IgD-negative memory B cell (primary cell): Measurements from ENCODE around the gene NFS1. TPM values are rescaled to one million over a fixed set of nuclear protein-coding genes. Genes with fewer than 3 reads are reported as not detected.
"Not testable (repeated sequence)": the region's sequence is repeated elsewhere in the genome, so short reads cannot be mapped to it uniquely, and the experiment has no call there.

ENCODE experiments used
- H3K27ac Mint-ChIP-seq, 3 donors: one replicate each; pipeline ENCODE4 v1.8.0; 2020 to 2022; ENCODE audit warnings: mild to moderate bottlenecking in 3 of 3, mixed read lengths in 3 of 3, moderate library complexity in 1 of 3
- H3K27me3 Mint-ChIP-seq: one replicate; pipeline ENCODE4 v1.8.0; 2021; ENCODE audit warnings: mixed read lengths
- H3K36me3 Mint-ChIP-seq: one replicate; pipeline ENCODE4 v1.8.0; 2020; ENCODE audit warnings: mild to moderate bottlenecking, mixed read lengths
- H3K4me1 Mint-ChIP-seq, 3 donors: one replicate each; pipeline ENCODE4 v1.8.0; 2020 to 2022; ENCODE audit warnings: mixed read lengths in 3 of 3, mild to moderate bottlenecking in 1 of 3
- H3K4me3 Mint-ChIP-seq, 4 donors: one replicate each; pipeline ENCODE4 v1.8.0; 2020 to 2022; ENCODE audit warnings: mild to moderate bottlenecking in 4 of 4, mixed read lengths in 4 of 4, moderate library complexity in 3 of 4
- H3K9me3 Mint-ChIP-seq, 3 donors: one replicate each; pipeline ENCODE4 v1.8.0; 2020 to 2021; ENCODE audit warnings: mixed read lengths in 3 of 3, mild to moderate bottlenecking in 1 of 3
- polyA plus RNA-seq: library from polyadenylated mRNA; unstranded; fragments of 300-500 nt; fragmentation: Illumina TruSeq; gene quantifications from one replicate; pipeline ENCODE4 v1.2.3, GENCODE V29; 2021

Gene NFS1
- polyA plus RNA-seq, 1 donor from 2014 or later: 18.1 TPM

- H3K27ac Mint-ChIP-seq, H3K36me3 Mint-ChIP-seq, H3K27me3 Mint-ChIP-seq, H3K4me3 Mint-ChIP-seq, H3K4me1 Mint-ChIP-seq, H3K9me3 Mint-ChIP-seq: not testable (repeated sequence)
Measured at GRCh38 chr20:35686872-35687271, 12.3 kb downstream of the NFS1 start.

DNA sequence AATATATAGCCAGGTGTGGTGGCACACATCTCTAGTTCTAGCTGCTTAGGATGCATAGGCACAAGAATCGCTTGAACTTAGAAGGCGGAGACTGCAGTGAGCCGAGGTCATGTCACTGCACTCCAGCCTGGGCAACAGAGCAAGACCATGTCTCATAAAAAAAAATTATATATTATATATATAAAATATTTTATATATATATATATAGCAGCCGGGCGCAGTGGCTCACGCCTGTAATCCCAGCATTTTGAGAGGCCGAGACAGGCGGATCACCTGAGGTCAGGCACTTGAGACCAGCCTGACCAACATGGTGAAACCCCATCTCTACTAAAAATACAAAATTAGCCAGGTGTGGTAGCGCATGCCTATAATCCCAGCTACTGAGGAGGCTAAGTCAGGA is 13.8 kb downstream of the NFS1 start:
- H3K27me3 Mint-ChIP-seq, H3K9me3 Mint-ChIP-seq, H3K4me1 Mint-ChIP-seq, H3K27ac Mint-ChIP-seq, H3K36me3 Mint-ChIP-seq, H3K4me3 Mint-ChIP-seq: not testable (repeated sequence)

GRCh38 chr20:35681960-35682359 is 17.2 kb downstream of the NFS1 start:
- no peaks in the 10 kb centered on the region for H3K27me3 Mint-ChIP-seq
- peaks cover 6 to 13% (median 11%) of the 10 kb centered on the region in 3 donors for H3K4me1 Mint-ChIP-seq
- H3K4me3 Mint-ChIP-seq: no peak overlapping the region
- H3K27ac Mint-ChIP-seq: no peak overlapping the region
- H3K36me3 Mint-ChIP-seq: no peaks in the 10 kb centered on the region
- no peaks in the 10 kb centered on the region for H3K9me3 Mint-ChIP-seq

DNA sequence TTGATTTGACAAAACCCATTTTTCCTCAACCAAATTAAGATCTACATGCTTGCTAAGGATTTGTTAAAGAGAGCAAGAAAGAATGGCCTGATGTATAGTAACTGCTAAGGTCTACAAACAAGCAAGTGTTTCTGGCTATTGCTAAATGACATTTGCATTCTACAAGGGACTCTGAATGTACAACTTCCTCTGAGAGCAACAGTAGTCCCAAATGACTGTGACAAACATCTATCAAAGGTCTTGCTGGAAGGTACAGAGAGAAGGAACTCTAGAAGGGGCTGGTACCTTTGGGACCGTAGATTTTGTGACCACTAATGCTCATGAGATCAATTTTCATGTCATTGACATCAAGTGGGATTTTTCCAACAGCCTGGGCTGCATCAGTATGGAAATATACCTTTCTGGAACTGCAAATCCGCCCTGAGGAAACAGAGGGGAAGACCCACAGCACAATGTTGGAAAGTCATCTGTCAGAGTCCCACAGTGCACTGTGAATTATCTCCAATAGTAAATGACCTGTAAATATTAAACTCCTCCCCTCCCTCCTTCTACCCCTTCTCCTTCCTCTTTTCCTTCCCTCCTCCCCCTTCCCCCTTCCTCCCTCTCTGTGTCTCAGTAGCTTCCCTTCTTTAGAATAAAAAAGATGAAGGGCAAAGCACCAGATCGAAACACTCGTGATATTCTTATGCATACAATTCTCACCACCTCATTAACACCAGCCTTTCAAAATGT is 18.5 kb downstream of the NFS1 start:
- H3K4me3 Mint-ChIP-seq: peak overlapping the region in 1 of 4 donors; percentile 7
- peak overlapping the region in 1 of 3 donors; percentile 3 for H3K27ac Mint-ChIP-seq

DNA sequence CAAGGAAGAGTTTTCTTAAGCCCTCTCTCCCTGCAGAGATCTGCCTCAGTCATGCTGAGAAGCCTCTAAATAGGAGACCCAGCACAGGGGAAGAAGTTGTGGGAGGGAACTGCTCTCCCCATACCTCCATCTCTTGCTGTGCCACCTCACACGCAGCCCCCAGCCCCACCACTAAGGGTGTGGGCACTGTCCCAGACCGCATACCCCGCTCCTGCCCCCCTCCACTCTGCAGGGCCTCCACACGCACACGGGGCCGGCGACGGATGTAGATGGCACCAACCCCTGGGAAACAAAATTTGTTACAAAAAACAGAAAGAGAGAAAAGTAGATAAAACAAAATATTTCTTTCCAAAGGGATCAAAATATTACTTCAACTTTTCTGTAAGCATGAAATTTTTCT is 24.2 kb downstream of the NFS1 start:
- H3K36me3 Mint-ChIP-seq: peaks cover 4% of the 10 kb centered on the region
- H3K4me3 Mint-ChIP-seq: no peak overlapping the region
- no peaks in the 10 kb centered on the region for H3K27me3 Mint-ChIP-seq
- H3K9me3 Mint-ChIP-seq: no peaks in the 10 kb centered on the region
- peaks cover 0 to 2% (median 0%) of the 10 kb centered on the region in 3 donors for H3K4me1 Mint-ChIP-seq
- H3K27ac Mint-ChIP-seq: no peak overlapping the region

More for the DNA sequence above, 18.5 kb downstream of the NFS1 start:
- Mint-ChIP-seq H3K27me3 (no peaks in the 10 kb centered on the region), H3K4me1 (peaks cover 6 to 13% (median 11%) of the 10 kb centered on the region in 3 donors), H3K36me3 (no peaks in the 10 kb centered on the region), H3K9me3 (no peaks in the 10 kb centered on the region)

DNA sequence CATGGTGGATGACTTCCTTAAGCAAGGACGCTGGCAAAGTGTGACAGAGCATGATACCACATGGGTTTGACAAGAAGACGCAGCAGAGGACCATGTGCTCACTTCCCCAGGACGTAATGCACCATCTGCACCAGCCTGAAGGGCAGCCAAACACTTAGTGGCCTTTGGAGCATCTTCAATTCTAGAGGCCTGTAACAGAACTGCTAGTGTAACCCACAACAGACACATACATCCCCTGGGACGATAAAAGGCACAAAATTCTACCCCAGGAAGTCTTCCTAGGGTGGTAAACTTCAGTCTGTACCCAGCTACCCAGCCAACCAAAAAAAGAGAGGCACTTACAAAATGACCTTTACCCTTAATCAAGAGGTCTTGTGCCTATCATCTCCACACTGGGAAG is 25.3 kb downstream of the NFS1 start:
- Mint-ChIP-seq H3K27ac (no peak overlapping the region), H3K36me3 (peaks cover 10% of the 10 kb centered on the region), H3K9me3 (no peaks in the 10 kb centered on the region), H3K4me3 (no peak overlapping the region), H3K27me3 (no peaks in the 10 kb centered on the region), H3K4me1 (peaks cover 0 to under 1% (median 0%) of the 10 kb centered on the region in 3 donors)

DNA sequence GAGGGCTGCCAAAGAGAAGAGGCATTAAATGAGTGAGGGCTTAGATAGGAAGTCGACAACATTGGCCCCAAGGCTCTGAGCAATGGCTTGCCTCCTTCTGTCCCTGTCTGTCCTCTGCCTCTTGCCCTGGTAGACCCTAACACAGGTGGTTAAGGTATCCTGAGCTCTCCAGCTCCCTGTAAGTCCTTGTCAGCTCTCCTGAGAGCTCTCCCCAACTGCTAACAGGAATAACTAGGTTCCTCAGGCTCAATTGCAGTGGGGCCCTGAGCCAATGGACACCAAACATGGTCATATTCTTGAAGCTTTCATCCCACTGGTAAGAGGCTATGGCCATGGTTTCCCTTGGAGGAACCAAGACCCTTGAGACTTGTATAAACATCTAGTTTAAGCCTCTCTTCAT is 29.5 kb downstream of the NFS1 start:
- Mint-ChIP-seq H3K36me3 (peaks cover 11% of the 10 kb centered on the region), H3K27ac (no peak overlapping the region), H3K27me3 (no peaks in the 10 kb centered on the region), H3K9me3 (no peaks in the 10 kb centered on the region), H3K4me3 (peak overlapping the region in 1 of 4 donors; percentile 55), H3K4me1 (peaks cover 3 to 5% (median 4%) of the 10 kb centered on the region in 3 donors)

DNA sequence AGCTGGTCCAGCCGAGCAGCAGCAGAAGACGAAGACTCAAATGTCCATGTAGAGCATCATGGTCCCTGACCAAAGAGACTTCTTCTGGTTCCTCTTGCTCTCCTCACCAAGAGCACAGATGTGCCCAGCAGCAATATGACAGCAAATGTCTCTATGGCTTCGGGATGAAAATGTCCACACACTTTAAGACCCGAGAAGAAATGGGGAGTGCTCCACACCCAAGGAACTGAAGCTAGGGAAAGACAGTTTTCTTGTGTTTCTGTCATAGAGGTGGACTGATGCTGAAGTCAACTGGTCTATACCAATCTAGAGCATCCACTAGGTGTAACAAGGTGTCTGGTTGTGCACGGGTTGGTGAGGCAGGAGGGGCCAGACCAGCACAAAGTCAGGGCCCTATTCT is 29.9 kb downstream of the NFS1 start:
- H3K27me3 Mint-ChIP-seq: no peaks in the 10 kb centered on the region
- H3K4me1 Mint-ChIP-seq: peaks cover 3 to 5% (median 4%) of the 10 kb centered on the region in 3 donors
- peak overlapping the region in 1 of 4 donors; percentile 55 for H3K4me3 Mint-ChIP-seq
- H3K27ac Mint-ChIP-seq: no peak overlapping the region
- H3K36me3 Mint-ChIP-seq: peaks cover 11% of the 10 kb centered on the region
- no peaks in the 10 kb centered on the region for H3K9me3 Mint-ChIP-seq

GRCh38 chr20:35665949-35666288 is 33.2 kb downstream of the NFS1 start:
- Mint-ChIP-seq H3K4me3 (peak overlapping the region in 1 of 4 donors; percentile 42), H3K4me1 (peaks cover 27 to 36% (median 28%) of the 10 kb centered on the region in 3 donors), H3K27ac (peak overlapping the region in 1 of 3 donors; percentile 47), H3K36me3 (peaks cover 11% of the 10 kb centered on the region), H3K27me3 (no peaks in the 10 kb centered on the region), H3K9me3 (no peaks in the 10 kb centered on the region)

GRCh38 chr20:35664466-35665206 is 34.5 kb downstream of the NFS1 start, which contains the start of the genes CPNE1 and RBM12:
TSS of gene CPNE1 (minus strand) at chr20:35664900. CDS start at chr20:35632923, 31,977 bp downstream.
TSS of gene RBM12 (minus strand) at chr20:35664900. CDS start at chr20:35655322, 9,578 bp downstream.
- Mint-ChIP-seq H3K4me1 (peaks cover 40 to 48% (median 41%) of the 10 kb centered on the region in 3 donors), H3K4me3 (peak within 1 kb of the TSS; percentile 89 to 98 (median 94)), H3K27me3 (no peaks in the 10 kb centered on the region), H3K36me3 (peaks cover 8% of the 10 kb centered on the region), H3K9me3 (no peaks in the 10 kb centered on the region), H3K27ac (peak within 1 kb of the TSS; percentile 90 to 98 (median 98))

- Mint-ChIP-seq H3K27me3 (no peaks in the 10 kb centered on the region), H3K36me3 (peaks cover 6% of the 10 kb centered on the region), H3K27ac (peak overlapping the region; percentile 90 to 98 (median 98)), H3K4me1 (peaks cover 46 to 56% (median 46%) of the 10 kb centered on the region in 3 donors), H3K9me3 (no peaks in the 10 kb centered on the region), H3K4me3 (peak overlapping the region; percentile 89 to 98 (median 94))
Measured at GRCh38 chr20:35663516-35664465, 35.4 kb downstream of the NFS1 start.

DNA sequence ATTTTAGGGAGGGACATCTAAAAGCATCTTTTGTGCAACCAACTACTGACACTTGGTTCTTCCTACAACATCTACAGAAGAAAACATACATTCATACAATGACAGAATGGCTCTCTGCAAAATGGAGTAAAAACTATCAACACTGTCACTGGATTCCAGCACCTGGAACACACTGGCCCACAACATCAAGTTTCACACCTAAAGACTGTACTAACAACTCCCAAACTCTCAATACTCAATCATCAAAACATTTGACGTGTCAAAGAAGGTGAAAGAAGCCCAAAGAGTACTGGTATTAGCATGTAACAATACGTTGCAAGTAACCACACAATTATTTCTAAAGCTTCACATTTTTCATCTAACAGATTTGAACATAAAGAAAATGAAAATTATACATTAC is 36.6 kb downstream of the NFS1 start:
- Mint-ChIP-seq H3K4me3 (peak overlapping the region; percentile 64 to 98 (median 92)), H3K9me3 (no peaks in the 10 kb centered on the region), H3K27ac (peak overlapping the region; percentile 6 to 98 (median 90)), H3K27me3 (no peaks in the 10 kb centered on the region), H3K4me1 (peaks cover 51 to 59% (median 52%) of the 10 kb centered on the region in 3 donors), H3K36me3 (peaks cover 6% of the 10 kb centered on the region)

DNA sequence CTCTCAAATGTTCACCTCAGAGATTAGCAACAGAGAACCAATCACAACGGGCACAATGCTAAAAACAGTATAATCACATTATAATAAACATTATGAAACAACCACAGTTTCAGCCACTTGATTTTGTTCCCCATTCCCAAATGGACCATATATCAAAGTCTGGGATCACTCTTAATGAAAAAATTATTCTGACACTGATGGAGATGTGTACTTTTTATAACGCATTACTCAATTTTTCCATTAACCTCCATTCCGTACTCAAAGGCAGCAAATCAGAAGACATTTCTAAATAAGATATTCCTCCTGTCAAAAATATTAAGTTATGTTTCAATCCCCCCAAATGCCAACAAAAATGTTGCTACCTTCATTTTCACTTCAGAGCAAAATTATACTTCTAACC is 37.2 kb downstream of the NFS1 start:
- peak overlapping the region; percentile 64 to 98 (median 92) for H3K4me3 Mint-ChIP-seq
- peaks cover 57 to 65% (median 58%) of the 10 kb centered on the region in 3 donors for H3K4me1 Mint-ChIP-seq
- H3K27me3 Mint-ChIP-seq: no peaks in the 10 kb centered on the region
- peak overlapping the region; percentile 84 to 98 (median 90) for H3K27ac Mint-ChIP-seq
- H3K9me3 Mint-ChIP-seq: no peaks in the 10 kb centered on the region
- peaks cover 6% of the 10 kb centered on the region for H3K36me3 Mint-ChIP-seq

GRCh38 chr20:35661053-35661452 is 38.1 kb downstream of the NFS1 start:
- Mint-ChIP-seq H3K27ac (peak overlapping the region in 2 of 3 donors; percentile 76 to 90), H3K27me3 (no peaks in the 10 kb centered on the region), H3K4me3 (peak overlapping the region in 3 of 4 donors; percentile 89 to 98 (median 95)), H3K4me1 (peaks cover 59 to 65% (median 61%) of the 10 kb centered on the region in 3 donors), H3K9me3 (no peaks in the 10 kb centered on the region), H3K36me3 (peaks cover 6% of the 10 kb centered on the region)
